Fibroblast of peridontal ligament (primary cell): ENCODE measurements around the gene MOB3B.

Experiments
- DNase-seq: peaks from one replicate; pipeline ENCODE4 v3.0.0-alpha.2; 2010; ENCODE audit errors: extremely low read depth

MOB3B gene

DNA sequence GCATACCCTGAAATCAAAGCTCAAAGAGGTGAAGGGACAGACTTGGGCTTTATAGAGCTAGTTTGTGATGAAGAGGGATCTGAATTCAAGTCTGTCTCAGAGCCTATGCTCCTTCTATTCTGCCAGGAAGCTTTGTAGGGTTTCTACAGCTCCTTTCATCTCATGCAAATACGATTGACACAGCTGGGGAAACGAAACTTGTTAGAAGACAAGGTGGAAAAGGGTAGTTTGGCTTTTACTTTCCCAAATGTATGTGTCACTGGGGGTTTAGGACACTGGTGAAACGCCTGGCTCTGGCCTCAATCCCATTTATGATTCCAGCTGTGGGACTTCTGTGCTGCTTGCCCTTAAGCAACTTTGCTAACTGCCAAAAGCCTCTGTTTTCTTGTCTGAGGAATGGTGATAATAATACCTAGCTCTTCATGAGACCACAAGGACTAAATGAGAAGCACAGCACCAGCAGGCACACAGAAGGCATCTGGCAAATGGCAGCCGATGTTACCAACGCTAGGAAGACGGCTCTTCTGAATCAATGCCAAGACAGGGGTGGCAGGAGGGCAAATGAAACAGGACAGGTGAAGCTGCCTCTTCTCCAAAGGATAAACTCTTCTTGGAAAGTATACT, 162.3 kb downstream of the MOB3B start:
- no peak for DNase-seq

DNA sequence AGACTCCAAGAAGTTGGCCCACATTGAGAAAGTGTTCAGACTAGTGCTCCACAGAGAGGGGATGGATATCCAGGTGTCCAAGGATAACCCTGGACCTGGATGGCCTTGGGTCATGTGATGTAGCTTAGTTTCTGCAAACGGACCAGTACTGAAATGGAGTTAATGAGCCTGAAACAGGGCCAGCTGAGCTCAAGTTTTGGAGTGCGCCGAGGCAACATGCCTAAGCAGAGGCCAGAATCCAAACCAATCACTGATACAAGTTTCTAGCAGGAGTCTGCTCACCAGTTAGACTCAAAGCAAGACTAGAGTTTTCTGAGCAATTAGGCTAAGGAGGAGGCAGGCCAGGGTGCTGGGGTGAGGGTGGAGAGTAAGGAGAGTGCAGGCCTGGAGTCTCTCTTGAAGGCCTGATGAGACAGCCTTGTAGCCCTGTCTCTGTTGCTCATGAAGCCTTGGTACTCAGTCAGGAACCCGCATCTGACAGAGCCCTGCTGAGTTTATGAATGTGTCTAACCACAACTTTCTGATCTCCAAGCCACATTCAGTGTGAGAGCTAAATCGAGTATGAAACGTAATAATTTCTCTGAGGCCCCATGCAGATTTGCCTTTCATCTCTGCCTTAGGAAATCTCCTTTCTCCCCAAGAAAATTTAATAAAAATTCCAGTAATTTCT, 163.8 kb downstream of the MOB3B start:
- DNase-seq: no peak

DNA sequence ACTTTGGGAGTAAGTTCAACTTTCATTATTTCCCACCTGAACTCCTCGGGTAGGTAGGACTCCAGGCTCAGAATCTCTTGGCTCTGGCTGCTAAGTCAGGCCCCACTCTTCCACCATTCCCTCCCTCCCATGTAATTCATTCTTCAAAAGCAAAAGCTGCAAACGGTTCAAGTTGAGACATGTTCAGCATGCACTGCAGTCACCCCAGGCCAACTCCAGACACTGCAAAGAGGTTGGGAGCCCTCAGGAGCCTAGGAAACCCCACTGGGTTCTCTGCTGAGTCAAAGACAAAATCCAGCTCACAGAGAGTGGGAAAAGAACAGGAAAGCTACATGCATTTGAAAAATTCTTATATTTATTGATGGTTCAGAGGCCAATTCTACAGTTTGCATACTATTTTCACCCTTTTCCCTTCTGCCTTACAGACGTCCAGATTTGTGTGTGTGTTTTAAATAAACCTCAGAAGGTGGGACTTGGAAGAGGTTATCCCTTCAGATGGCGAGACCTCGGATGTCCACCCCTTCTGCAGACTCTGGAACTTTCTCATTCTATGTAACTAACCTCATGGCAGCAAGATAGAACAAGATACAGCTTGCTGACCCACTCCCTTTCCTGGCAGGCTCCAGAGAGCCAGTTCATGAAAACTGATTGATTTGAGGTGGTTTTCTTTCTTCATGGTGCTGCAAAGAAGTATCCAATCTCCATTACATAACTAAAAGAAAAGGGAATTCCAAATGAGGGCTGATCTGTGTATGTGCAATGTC, 167.0 kb downstream of the MOB3B start:
- no peak for DNase-seq

DNA sequence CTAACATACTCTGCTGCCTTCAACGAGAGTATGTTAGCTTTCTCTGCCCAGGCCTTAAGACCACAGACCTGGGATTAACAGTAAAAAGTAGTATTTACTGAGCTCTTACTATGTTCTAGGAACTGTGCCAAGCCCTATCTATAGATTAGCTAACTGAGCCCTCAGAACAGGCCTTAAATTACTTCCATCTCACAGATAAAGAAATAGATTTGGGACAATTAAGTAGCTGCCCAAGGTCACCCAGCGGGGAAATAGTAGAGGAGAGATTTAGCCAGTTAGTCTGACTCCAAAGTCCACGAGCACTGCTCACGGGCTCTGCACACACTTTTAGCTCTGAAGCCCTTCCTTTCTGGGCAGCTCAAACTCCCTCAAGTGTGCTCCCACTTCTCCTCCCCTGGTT, 168.1 kb downstream of the MOB3B start:
- no peak for DNase-seq

DNA sequence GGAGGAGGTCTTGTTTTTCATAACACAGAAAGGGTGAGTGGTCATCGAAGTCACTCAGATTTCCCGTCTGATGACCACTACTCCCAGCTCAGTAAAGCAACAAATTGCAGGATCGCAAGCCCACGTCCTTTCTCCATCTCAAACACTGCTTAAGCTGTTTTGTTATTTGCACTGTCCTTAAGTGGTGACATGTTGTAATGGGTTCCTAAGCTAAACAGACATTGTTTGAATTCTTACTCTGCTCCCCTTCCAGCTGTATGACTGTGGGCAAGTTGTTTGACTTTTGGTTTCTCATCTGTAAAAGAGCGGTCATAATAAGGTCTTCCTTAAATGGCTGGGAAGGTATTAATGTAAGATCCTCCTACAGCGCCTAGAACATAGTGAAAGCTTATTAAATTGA, 169.9 kb downstream of the MOB3B start:
- no peak for DNase-seq

DNA sequence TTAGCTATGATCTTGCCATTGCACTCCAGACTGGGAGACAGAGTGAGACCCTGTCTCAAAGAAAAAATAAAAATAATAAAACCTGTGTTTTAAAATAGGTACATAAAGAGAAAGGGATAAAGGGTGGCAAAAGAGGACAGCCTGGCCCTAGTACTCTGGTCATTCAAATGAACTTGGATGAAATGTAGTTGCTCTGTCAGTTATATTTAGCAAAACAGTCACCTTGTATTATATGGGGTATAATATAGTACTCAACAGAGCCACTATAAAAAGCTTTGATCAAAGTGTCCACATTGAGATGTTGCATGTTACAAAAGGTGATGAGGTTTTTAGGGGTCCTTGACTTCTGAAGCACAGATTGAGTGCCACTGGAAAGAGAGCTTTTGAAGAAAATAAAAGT, 171.6 kb downstream of the MOB3B start:
- no peak for DNase-seq

DNA sequence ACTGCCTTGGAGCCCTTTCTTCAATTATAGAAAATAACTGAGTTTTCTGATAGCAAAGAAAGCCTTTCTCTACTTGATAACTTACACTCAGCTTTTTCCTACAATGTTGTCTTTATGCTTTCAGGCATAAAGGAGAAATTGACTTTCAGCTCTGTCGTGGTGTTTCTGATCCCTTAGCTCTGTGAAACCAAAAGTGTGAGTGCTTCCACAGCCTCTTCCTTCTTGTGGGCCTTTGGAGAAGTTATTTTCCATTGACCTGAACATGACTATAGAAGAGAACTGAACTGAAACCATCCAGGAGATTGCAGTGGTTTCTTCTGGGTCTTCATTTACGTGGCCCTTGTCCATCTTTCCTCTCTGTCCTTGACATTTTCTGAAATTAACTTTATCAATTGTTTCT, 173.2 kb downstream of the MOB3B start:
- DNase-seq: no peak

DNA sequence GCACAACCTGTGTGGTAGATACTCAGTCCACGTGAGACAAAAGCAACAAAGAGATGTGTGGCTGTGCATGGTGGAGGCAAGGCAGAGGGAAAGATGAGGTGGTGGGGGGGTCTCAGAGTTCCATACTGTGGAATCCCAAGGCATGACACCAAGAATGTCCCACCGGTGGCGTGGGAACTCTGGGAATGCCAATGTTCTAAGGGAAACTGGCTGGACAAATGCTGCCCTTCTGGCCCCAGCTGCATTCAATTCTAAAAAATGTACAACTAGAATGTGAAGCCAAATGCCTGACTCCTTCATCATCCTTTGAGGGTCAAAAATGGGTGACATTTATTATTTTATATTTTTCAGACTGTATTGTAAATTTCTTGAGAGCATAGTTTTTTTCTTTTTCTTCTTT, 174.4 kb downstream of the MOB3B start:
- no peak for DNase-seq

DNA sequence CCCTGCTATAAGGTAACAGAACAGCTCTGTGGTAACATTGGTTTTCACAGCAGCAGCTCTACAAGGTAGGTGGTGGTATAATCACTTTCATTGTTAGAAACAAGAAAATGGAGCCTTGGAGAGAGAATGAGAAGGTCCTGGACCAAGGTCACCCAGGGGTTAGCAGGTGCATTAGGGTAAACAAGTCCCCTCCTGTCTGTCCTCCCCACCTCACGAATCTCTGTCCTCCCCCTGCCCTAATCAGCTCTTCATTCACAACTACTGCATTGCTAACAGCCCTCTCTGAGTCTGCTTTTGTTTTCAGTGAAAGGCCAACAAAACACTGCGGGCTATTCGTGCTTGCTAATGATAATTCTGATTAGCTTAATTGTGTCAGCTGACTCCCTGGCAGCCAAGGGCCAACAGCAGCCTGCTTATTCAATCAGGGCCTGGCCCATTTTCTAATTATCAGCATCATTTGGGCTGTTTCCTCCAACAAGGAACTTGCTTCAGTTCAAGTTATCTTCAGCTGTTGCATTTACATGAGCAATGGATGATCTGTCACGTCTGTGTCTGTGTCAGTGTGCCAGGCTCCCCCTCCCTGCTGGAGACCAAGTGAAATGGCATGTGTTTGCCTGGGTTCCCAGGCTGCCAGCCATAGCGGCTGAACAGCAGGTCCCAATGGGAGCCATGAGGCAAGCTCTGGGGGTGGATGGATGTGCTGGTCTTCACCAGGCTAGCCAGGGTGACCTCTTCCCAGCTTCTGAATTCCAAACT, 176.0 kb downstream of the MOB3B start:
- DNase-seq: no peak

DNA sequence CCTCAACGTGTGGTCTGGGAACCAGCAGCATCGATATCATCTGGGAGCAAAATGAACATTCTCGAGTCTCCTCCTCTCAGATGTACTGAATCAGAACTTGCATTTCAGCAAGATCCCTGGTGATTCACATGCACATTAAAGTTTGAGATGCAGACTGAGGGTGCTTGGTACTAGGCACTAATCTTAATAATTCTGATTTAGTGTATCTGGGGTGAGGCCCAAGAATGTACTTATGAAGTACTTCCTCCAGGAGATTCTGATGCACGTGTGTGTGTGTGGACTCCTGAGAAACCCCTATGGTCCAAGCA, 176.5 kb downstream of the MOB3B start:
- DNase-seq: no peak

DNA sequence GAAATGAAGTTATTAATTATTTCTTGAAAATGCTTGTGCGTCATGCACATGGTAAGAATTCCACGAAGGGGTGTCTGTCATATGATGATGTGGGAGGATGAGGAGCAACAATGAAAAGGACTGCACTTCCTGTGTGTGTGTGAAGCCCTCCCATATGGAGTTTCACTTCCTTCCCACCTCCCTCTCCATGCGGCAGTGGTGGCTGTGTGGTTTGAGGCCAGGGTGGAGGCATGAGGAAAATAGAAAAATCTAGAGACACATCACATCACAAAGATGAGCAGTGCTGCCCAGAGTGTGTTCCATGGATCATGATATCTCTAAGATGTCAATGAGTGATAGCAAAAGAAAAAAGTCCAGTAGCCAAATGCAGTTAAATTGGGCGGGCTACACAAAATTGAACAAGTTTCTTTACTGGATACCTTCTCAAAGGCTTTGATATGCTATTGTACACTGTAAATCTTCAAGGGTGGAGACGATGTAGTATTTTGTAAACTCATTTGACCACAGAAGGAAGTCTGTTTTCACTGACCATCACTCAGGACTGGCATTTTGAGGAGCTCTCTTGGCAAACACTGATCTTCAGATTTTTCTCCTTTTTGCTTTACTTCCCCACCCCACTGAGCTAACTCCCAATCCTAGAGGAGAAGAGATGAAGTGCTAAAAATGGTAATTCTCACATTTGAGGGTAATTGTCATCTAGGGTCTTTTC, 177.0 kb downstream of the MOB3B start:
- DNase-seq: no peak

DNA sequence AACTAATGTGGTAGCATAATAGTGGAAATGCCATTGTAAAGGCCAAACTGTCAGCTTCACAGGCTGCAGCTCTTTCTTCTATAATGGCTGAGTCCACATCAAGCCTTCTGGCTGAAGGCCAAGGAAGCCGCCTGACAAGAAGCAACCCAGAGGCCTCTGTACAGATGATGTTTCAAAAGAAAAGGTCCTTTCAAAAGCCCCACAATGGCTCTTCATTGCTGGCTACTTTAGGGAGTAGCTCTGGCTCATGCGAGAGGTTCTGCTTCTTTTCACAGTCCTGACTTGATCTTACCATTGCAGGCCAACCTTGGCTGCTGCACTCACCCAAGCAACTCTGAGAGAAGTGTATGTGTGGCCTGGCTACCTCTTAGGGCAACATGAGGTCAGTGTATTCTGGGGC, 178.2 kb downstream of the MOB3B start:
- no peak for DNase-seq

DNA sequence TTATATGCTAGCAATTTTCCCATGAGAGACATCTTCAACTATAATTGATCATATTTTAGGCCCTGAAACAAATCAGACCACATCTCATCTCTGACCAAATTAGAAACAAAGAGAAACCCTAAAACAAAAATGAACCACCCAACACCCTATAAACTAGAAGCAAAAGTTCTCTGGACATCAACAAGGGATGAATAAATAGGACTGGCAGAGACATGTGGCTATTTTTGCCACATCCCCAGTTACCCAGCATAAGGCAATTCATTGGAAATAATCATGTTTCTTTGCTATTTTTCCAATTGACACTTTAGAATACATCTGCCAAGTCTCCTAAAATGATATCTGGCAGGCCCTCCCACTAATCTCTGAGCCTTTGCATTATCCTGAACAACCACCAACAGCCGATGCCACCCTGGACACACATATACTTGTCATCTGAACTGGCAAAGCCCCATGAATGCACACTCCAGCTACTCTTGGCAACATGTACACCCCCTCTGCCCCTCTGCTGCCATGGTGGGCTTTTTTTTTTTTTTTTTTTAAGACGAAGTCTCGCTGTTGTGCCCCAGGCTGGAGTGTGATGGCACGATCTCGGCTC, 179.1 kb downstream of the MOB3B start:
- DNase-seq: no peak

DNA sequence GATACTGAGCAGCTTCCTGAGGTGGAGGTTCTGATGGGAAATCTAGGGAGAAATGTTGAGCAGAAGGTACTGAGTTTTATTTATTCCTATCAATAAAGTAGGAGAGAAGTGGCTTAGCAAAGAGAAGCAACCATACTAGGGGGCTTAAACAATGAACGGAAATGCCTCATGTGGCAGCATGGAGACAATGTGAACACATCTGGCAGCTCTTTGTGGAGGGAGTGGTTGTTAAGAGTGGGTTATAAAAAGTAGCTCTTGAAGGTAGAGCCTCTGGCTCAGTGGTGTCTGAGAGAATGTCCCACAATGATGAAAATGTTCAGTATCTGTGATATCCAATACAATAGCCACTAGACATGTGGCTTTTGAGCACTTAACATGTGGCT, 179.9 kb downstream of the MOB3B start:
- DNase-seq: no peak

DNA sequence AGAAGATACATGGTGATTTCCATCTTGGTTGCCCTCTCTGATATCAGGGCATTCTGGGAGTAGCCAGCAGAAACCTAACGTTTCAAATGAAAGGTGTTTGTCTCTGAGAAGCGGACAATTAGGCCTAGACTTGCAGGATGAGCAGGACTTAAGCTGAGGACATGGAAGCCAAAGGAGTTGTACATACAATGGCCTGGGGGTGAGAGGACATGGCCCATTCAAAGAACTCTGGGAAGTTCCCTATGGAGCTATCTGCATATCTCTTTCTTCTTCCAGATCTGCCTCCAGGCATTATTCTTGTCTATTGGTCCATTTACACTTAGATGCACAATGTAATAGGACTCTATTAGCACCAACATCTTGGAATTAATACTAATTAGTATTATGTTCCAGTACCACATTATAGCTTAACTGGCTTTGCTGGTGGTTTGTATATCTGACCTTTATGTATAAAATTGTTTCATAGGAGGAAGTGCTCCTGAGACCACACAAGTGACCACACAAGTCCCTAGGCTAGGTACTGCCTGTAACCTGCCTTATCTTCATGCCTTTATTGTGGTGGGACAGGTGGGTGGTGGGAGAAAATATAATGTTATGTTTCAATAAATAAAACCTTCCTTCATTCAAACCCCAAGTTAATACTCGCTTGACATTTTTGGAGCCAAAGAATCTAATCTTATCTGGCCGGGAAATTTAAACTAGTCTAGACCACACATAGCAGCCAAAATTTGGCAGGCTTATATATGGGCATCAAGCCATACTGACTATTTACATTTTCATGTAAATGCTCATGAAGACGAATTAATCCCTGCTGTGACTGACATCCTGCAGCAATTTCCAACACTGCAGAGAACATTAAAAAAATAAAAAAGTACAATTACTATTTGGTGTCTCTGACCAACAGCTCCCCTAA, 180.6 kb downstream of the MOB3B start:
- DNase-seq: no peak

DNA sequence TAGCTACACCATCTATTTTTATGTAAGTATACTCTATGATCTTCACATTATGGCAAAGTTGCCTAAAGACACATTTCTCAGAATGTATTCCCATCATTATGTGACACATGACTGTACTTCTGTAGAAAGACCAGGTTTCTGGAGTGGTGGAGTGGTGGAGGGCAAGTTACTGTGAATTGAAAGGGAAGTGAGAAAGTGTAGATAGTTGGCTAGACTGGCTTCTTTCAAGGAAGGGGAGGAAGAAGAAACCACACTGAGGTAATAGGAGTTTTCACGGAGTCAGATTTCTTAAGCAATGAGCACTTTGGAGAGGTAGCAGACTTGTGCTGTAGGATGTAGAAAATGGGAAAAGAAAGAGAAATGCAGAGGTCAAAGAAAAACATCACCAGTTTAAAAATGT, 181.7 kb downstream of the MOB3B start:
- no peak for DNase-seq

DNA sequence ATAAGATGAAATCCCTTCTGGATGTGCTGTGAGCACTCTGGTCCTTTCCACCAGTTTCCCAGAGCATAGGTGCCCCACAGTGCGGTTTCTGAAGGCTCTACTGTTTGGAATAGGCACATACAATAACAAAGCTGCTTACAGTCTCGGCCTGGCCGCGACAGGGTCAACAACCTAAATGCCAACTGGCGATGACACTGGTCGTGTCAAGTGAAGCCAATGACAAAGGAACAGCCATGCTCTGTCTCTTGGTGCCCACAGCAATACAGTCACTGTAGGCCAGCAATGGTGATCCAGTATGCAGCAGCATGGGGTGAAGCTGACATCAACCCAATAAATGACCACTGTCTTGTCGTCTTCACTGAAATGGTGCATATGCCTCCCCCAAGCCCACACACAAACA, 184.8 kb downstream of the MOB3B start:
- DNase-seq: no peak

DNA sequence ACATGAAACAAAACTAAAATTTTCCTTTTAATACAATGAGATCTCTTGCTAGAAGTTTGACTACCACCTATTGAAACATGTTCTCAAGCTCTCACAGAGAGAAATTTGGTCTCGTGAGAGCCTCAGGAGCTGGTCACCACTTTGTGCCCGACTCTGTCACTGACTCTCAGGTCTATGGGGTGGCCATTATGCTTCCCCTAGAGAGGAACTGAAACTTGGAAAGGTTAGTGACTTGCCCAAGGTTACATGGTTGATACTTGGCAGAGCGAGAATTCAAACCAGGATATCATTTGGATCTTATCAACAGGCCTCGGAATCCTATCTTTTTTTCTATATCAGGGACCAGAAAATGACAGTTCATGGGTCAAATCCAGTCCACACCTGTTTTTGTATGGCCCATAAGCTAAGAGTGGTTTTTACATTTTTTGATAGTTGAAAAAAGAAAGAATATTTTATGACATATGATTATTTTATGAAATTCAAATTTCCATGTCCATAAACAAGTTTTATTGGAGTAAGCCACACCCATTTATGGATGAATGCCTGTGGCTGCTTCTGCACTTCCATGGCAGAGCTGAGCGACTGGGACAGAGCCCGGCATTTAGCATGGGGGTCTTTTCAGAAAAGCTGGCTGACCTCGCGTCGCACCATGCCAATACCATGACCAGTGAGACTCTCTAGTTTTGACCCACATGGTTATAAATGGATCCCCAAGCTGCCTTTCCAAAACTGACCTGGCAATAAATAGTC, 187.9 kb downstream of the MOB3B start:
- DNase-seq: no peak

DNA sequence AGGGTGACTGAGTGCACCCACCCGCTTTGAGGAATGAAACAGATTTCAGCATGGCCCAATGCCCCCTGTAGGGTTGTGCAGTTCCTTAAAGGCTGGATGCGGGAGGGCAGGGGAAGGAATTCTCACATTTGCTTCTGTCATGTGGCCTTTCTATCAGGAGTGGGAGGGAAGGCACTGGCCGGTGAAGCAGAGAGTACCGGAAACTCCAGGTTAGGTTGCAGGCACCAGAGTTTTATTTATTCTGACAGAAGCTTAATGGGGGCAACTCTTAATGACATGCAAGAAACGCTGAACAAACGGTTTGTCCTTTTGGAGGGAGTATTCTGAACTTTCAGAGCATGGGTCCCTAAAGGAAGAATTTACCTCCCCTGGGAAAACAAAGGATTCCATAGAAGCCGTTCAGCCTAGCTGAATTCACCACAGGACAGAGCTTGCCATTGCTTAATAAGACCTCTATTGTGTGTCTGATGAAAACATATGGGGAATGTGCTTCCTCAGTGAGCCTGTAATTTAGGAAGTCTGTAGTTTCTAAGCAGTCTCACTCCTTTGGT, 188.6 kb downstream of the MOB3B start:
- DNase-seq: no peak

DNA sequence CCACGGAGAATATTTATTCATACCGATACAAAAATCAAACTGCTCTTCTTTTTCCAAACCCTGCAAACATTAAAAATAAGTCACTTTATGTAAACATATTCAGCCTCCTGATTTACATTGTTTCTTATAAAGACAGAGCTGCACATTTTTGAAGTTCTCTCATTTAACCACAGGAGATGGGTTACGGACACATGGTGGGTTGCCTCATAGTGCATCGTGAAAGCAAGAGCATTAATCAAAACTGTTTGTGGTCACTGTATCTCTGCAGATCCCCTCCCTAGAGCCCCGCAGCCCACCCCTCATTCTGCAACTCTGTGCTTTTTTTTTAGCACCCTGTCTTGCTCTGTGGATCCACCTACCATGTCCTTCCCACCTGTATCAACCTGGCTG, 189.3 kb downstream of the MOB3B start:
- DNase-seq: no peak
